ENCODE data around the gene RHBDD2. TPM values are rescaled to one million over a fixed set of nuclear protein-coding genes. Genes with fewer than 3 reads are reported as not detected.
A peak's percentile ranks its signal among the peaks of the same experiment; 100 is the strongest.
"Not testable (repeated sequence)": the region's sequence is repeated elsewhere in the genome, so short reads cannot be mapped to it uniquely, and the experiment has no call there.

RHBDD2 gene
- total RNA-seq, 1 donor from 2014 or later: 47.3 TPM

GRCh38 chr7:75854233-75854632 is 24.6 kb upstream of the RHBDD2 start:
- TF ChIP-seq CTCF (conservative IDR thresholded peaks at IDR 0.05; ENCODE audit: low read depth, low read length): no peak
- H3K4me3 ChIP-seq (ENCODE audit: low read depth, low read length): no peak overlapping the region
- no peak for DNase-seq (ENCODE audit: low read depth)

DNA sequence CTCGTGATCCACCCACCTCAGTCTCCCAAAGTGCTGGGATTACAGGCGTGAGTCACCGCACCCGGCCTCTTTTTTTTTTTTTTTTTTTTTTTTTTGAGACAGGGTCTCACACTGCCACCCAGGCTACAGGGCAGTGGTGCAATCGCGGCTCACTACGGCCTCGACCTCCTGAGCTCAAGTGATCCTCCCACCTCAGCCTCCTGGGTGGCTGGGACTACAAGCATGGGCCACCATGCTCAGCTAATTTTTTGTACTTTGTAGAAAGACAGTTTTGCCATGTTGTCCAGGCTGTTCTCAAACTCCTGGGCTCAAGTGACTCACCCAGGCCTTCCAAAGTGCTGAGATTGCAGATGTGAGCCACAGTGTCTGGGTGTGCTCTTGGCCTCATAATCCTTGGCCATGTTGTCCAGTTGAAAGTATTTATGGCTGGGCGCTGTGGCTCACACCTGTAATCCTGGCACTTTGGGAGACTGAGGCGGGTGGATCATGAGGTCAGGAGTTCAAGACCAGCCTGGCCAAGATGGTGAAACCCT is 24.0 kb upstream of the RHBDD2 start:
- not testable (repeated sequence) for H3K4me3 ChIP-seq (ENCODE audit: low read depth, low read length); DNase-seq (ENCODE audit: low read depth)

- DNase-seq (ENCODE audit: low read depth): no peak
- no peak overlapping the region for H3K4me3 ChIP-seq (ENCODE audit: low read depth, low read length)
- TF ChIP-seq CTCF (conservative IDR thresholded peaks at IDR 0.05; ENCODE audit: low read depth, low read length): no peak
Observed at GRCh38 chr7:75856536-75856935, 22.3 kb upstream of the RHBDD2 start.

DNA sequence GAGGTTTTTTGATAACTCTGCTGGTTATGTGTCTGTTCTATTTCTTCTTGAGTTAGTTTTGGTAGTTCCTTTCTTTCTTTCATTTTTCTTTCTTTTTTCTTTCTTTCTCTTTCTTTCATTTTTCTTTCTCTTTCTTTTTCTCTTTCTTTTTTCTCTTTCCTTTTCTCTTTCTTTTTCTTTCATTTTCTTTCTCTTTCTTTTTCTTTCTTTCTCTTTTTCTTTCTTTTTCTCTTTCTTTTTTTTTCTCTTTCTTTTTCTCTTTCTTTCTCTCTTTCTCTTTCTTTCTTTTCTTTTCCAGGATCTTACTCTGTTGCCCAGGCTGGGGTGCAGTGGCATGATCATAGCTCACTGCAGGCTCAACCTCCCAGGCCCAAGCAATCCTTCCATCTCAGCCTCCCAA is 20.4 kb upstream of the RHBDD2 start:
- DNase-seq (ENCODE audit: low read depth): no peak
- no peak overlapping the region for H3K4me3 ChIP-seq (ENCODE audit: low read depth, low read length)
- no peak for TF ChIP-seq CTCF (conservative IDR thresholded peaks at IDR 0.05; ENCODE audit: low read depth, low read length)

DNA sequence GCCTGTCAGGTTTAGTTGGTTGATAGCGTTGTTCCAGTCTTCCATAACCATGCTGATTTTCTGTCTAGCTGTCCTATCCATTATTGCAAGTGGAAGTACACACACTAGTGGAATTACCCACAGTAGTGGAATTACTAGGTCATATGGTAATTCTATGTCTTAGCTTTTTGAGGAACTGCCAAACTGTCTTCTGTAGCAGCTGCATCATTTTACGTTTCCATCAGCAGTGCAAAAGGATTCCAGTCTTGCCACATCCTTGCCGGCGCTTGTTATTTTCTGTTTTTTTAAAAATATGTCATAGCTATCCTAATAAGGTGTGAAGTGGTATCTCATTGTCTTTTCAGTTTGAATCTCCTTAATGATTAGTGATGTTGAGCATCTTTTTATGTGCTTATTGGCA is 17.2 kb upstream of the RHBDD2 start:
- H3K4me3 ChIP-seq (ENCODE audit: low read depth, low read length): no peak overlapping the region
- no peak for TF ChIP-seq CTCF (conservative IDR thresholded peaks at IDR 0.05; ENCODE audit: low read depth, low read length)
- DNase-seq (ENCODE audit: low read depth): no peak

DNA sequence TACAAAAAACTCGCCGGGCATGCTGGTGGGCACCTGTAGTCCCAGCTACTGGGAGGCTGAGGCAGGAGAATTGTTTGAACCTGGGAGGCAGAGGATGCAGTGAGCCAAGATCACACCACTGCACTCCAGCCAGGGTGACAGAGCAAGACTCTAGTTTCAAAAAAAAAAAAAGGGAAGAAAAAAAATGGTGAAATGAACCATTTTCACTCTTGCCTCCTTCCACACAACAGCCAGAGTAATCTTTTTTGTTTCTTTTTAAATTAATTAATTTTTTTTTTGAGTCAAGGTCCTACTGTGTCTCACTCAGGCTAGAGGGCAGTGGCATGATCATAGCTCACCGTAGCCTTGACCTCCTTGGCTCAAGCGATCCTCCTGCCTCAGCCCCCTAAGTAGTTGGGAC is 14.6 kb upstream of the RHBDD2 start:
- not testable (repeated sequence) for DNase-seq (ENCODE audit: low read depth); H3K4me3 ChIP-seq (ENCODE audit: low read depth, low read length)

DNA sequence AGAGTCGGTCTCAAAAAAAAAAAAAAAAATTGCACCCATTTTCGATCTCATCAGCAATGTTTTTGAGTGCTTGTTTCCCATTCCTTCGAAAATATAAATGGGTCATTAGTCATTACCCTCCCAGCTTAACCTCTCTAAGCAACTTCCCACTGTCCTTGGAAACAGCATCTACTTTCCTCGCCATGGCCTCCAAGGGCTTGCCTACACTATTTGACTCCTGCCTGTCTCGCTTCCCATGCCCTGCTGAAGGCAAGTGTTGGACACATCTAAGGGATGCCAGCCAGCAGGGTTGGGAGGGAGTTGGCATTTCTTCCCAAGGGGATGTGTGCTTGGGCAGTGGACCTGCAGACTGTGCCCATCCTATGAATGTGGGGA is 12.7 kb upstream of the RHBDD2 start:
- DNase-seq (ENCODE audit: low read depth): no peak
- TF ChIP-seq CTCF (conservative IDR thresholded peaks at IDR 0.05; ENCODE audit: low read depth, low read length): no peak
- H3K4me3 ChIP-seq (ENCODE audit: low read depth, low read length): no peak overlapping the region

DNA sequence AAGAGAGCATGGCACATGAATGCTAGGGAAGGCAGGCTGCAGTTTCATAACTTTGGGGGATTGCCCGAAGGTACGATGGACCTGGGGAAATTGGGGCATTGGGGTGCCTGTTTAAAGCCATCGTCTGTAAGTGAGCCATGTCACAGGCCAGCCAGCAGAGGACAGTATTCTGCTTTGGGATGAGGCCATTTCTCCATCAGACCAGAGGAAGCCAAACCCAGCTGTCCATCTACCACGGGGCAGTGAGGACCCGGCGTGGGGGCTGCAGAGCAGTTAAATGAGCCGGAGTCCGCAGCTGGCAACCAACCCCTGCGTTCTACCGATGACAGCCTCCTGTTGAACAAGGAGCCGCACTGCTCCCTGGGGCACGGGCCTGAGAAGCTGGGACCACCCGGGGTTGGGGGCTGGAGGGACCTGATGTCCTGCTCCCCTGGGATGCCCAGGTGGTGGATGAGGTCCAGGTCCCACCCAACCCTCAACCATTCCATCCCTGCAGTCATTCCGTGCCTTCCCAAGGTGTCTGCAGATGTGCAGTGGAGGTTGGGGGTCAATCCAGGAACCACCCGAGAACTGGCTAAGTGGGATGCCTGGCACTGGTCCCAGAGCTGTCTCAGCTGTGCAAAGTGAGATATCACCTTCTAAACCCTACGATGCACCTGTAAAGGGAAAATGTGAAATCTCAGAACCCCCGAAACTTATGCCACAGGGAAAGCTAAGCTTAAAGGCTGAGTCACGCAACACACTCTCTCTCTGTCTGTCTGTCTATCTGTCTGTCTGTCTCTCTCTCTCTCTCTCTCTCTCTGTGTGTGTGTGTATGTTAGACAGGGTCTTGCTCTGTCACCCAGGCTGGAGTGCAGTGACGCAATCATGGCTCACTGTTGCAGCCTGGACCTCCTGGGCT is 12.1 kb upstream of the RHBDD2 start:
- no peak overlapping the region for H3K4me3 ChIP-seq (ENCODE audit: low read depth, low read length)
- no peak for DNase-seq (ENCODE audit: low read depth)
- TF ChIP-seq CTCF (conservative IDR thresholded peaks at IDR 0.05; ENCODE audit: low read depth, low read length): peak; percentile 99

Data from epithelial cell of proximal tubule (primary cell).